Esophagus squamous epithelium (tissue), 5 donors: ENCODE measurements around the gene RAPGEF1. TPM values are rescaled to one million over a fixed set of nuclear protein-coding genes. Genes with fewer than 3 reads are reported as not detected.
A peak's percentile ranks its signal among the peaks of the same experiment; 100 is the strongest.

Experiments used
- DNase-seq: peaks from one replicate; lab custom pipeline; 2025; lab: John Stamatoyannopoulos, UW
- H3K27ac ChIP-seq, 4 donors: fragments of 200-600 bp; sonication (generic); one replicate each; pipeline ENCODE4 v1.5.1; 2016 to 2019; ENCODE audit warnings: mild to moderate bottlenecking in 1 of 4
- H3K27me3 ChIP-seq, 4 donors: fragments of 200-600 bp; sonication (generic); 1 replicate in 3 of 4; 2 replicates in 1 of 4; pipeline versions ENCODE4 v1.5.1 to v1.6.0; 2017 to 2021; ENCODE audit warnings: antibody characterized with exemption in 1 of 4
- H3K36me3 ChIP-seq, 3 donors: fragments of 200-600 bp; sonication (generic); one replicate each; pipeline ENCODE4 v1.5.1; 2016 to 2019
- H3K4me1 ChIP-seq, 3 donors: fragments of 200-600 bp; sonication (generic); one replicate each; pipeline ENCODE4 v1.5.1; 2017 to 2019
- H3K4me3 ChIP-seq, 4 donors: fragments of 200-600 bp; sonication (generic); 1 replicate in 3 of 4; 2 replicates in 1 of 4; pipeline ENCODE4 v1.5.1; 2016 to 2019; ENCODE audit warnings: mild to moderate bottlenecking in 2 of 4, moderate library complexity in 1 of 4
- H3K9me3 ChIP-seq, 3 donors: fragments of 200-600 bp; sonication (generic); one replicate each; pipeline ENCODE4 v1.5.1; 2016 to 2019
- POLR2A ChIP-seq, 4 donors: fragments of 450-650 bp; IDR thresholded peaks; one replicate each; pipeline ENCODE4 v1.6.1; 2017; ENCODE audit warnings: antibody characterized with exemption in 4 of 4, mild to moderate bottlenecking in 4 of 4, moderate library complexity in 3 of 4
- WGBS, 2 donors: methylation state at CpG; one replicate each; pipeline ENCODE4 v1.1.5; 2018; 5-methylcytosine and 5-hydroxymethylcytosine counted together
- intact Hi-C: fragments of 100-400 bp; cut with DNase I; formaldehyde crosslinking; loops from one replicate; pipeline ENCODE4 v1.15.0; 2022
- total RNA-seq, 4 donors: library from RNA; depleted of rRNA; stranded (reverse); fragments of >200 nt; gene quantifications; one replicate each; pipeline ENCODE4 v1.1.0, GENCODE V29; 2016
- TF ChIP-seq, protein P1 (sequence below), 6 experiments: fragments of 450-650 bp in 4 of 6; fragments of 200-600 bp in 2 of 6; sonication (generic) in 2 of 6; IDR thresholded peaks; one replicate each; pipeline ENCODE4 v1.5.1; 2016 to 2019; ENCODE audit warnings: antibody characterized with exemption in 6 of 6, mild to moderate bottlenecking in 4 of 6, moderate library complexity in 4 of 6
- donor health status: DM: yes; HTN: yes; CAD: no.

The RAPGEF1 gene
- total RNA-seq, 4 donors from 2014 or later: 12.2 to 40.4 (median 19.0) TPM

DNA sequence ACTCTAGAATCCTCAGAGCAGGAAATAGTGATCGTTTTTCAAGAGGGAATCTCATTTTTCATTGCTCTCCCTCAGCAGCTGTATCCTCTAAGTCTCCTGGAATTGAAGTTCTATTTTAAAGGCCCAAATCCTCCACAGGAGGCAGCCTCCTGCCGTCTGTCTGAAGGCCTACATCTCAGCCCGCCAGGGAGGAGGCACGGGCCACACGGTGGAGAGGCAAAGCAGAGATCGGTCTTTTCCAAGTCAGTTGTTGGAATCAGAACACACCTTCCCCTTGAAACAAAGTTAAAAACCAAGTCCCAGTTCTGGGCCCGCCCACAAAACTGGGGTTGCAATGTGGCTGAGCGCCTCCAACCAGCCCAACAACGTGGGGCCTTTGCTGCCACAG is 68.7 kb downstream of the RAPGEF1 start:
- 71 to 85% methylated on average over 8 of the region's 9 CpGs for WGBS, 2 donors
- intact Hi-C loops: loop anchor here (10.0 kb wide), 1 partner anchor 64 kb away; no protein-coding TSS in a partner anchor
- peaks cover 0 to 4% (median 0%) of the 10 kb centered on the region in 4 donors for H3K27me3 ChIP-seq
- no peak for DNase-seq
- no peaks in the 10 kb centered on the region for H3K9me3 ChIP-seq
- H3K27ac ChIP-seq: peak overlapping the region; percentile 1 to 83 (median 72)
- no peaks in the 10 kb centered on the region for H3K36me3 ChIP-seq
- H3K4me1 ChIP-seq: peaks cover 22 to 100% (median 57%) of the 10 kb centered on the region in 3 donors
- no peak overlapping the region for H3K4me3 ChIP-seq
- TF ChIP-seq, protein P1, sequence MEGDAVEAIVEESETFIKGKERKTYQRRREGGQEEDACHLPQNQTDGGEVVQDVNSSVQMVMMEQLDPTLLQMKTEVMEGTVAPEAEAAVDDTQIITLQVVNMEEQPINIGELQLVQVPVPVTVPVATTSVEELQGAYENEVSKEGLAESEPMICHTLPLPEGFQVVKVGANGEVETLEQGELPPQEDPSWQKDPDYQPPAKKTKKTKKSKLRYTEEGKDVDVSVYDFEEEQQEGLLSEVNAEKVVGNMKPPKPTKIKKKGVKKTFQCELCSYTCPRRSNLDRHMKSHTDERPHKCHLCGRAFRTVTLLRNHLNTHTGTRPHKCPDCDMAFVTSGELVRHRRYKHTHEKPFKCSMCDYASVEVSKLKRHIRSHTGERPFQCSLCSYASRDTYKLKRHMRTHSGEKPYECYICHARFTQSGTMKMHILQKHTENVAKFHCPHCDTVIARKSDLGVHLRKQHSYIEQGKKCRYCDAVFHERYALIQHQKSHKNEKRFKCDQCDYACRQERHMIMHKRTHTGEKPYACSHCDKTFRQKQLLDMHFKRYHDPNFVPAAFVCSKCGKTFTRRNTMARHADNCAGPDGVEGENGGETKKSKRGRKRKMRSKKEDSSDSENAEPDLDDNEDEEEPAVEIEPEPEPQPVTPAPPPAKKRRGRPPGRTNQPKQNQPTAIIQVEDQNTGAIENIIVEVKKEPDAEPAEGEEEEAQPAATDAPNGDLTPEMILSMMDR (IDR thresholded peaks at IDR 0.05): no peak
- TF ChIP-seq POLR2A (IDR thresholded peaks at IDR 0.05): no peak

DNA sequence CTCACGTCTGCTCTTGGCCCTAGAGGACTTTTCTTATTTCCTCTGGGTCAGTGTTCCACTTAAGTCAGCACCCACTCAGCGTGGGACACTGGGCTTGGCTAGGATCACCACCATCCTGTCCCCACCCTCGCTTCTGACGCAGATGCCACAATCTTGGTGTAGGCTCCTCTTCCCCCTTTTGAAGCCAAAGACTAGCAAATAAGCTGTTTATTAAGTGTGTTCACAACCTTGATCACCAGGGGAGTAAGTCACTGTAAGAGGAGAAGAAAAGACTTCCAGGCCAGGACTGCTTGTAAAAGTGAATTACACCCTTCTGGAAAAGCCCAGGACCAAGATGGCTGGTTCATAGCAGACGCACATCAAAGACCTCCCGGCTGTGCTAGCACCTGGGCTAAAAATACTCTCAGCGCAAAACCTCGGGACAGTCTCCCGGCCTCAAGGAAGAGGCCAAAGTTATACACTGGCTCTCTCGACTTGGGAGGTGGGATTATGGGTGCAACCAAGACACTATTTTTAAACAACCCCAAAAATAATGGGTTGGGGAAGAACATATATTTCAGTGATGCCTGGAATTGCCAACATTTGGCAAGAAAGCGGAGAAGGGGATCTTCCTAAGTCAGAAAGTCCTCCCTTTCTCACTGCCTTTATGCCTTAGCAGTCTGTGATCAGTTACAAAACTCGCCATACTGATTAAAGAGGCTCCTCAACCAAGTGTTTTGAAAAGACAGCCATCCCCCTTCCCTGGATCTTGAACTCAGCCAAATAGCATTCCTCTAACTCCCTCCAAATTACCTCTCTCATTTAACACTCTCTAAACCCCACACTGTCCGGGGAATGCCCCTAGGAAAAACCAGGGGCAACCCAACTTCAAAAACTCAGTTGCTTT is 69.4 kb downstream of the RAPGEF1 start:
- Histone ChIP-seq H3K27me3 (peaks cover 0 to under 1% (median 0%) of the 10 kb centered on the region in 4 donors), H3K4me1 (peaks cover 15 to 96% (median 51%) of the 10 kb centered on the region in 3 donors), H3K9me3 (no peaks in the 10 kb centered on the region), H3K36me3 (no peaks in the 10 kb centered on the region), H3K27ac (peak overlapping the region; percentile 1 to 83 (median 72)), H3K4me3 (no peak overlapping the region)
- no peak for DNase-seq
- intact Hi-C loops: loop anchor here (10.0 kb wide), 1 partner anchor 64 kb away; no protein-coding TSS in a partner anchor
- peak in 1 of 4 donors; percentile 45 for TF ChIP-seq POLR2A (IDR thresholded peaks at IDR 0.05)
- TF ChIP-seq, protein P1 (IDR thresholded peaks at IDR 0.05): no peak
- WGBS, 2 donors: 79 to 80% methylated on average over 13 of the region's 13 CpGs

DNA sequence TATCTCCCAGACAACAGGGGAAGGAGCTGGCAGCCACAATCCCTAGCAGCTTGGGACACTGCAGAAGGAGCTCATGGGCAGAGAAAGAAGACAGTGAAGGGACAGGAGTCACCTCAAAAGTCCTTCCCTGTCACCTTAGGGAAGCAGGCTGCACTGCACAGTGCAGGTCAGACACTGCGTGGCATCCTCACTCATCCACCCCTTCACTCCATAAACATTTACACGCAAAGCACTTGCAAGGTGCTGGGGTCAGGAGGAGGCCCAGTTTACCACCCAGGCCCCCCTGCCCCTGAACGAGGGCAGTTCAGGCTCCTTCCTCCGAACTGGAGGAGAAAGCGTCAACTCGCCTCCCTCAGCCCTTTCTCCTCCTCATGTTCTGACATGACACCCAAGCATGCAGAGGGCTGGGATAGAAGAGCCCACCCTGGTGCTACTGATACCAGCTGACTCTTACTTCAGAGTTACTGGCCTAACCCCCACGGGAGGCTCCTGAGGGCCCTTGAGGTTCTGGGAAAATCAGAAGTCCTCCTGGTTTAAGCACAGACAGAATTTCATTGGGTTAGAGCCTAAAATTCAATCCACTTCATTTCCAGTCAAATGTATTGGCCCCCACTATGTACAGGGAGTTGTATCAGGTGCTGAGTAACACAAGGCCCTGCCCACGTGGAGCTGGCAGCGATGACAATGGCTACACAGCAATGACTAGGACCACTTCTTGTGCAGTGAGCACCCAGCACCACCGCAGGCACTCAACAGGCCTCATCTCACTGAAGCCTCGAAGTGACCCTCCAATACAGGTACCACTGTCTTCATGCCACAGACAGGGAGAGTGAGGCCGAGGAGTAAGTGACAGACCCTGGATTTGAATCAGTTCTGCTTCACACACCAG is 70.4 kb downstream of the RAPGEF1 start:
- DNase-seq: no peak
- intact Hi-C loops: loop anchor here (10.0 kb wide), 1 partner anchor 65 kb away; no protein-coding TSS in a partner anchor
- H3K27ac ChIP-seq: peak overlapping the region; percentile 50 to 83 (median 72)
- no peaks in the 10 kb centered on the region for H3K9me3 ChIP-seq
- TF ChIP-seq, protein P1 (IDR thresholded peaks at IDR 0.05): no peak
- TF ChIP-seq POLR2A (IDR thresholded peaks at IDR 0.05): no peak
- peak overlapping the region in 1 of 4 donors; percentile 17 for H3K4me3 ChIP-seq
- peaks cover 15 to 86% (median 42%) of the 10 kb centered on the region in 3 donors for H3K4me1 ChIP-seq
- H3K27me3 ChIP-seq: no peaks in the 10 kb centered on the region
- WGBS, 2 donors: 61 to 77% methylated on average over 7 to 10 of the region's 12 CpGs
- no peaks in the 10 kb centered on the region for H3K36me3 ChIP-seq

DNA sequence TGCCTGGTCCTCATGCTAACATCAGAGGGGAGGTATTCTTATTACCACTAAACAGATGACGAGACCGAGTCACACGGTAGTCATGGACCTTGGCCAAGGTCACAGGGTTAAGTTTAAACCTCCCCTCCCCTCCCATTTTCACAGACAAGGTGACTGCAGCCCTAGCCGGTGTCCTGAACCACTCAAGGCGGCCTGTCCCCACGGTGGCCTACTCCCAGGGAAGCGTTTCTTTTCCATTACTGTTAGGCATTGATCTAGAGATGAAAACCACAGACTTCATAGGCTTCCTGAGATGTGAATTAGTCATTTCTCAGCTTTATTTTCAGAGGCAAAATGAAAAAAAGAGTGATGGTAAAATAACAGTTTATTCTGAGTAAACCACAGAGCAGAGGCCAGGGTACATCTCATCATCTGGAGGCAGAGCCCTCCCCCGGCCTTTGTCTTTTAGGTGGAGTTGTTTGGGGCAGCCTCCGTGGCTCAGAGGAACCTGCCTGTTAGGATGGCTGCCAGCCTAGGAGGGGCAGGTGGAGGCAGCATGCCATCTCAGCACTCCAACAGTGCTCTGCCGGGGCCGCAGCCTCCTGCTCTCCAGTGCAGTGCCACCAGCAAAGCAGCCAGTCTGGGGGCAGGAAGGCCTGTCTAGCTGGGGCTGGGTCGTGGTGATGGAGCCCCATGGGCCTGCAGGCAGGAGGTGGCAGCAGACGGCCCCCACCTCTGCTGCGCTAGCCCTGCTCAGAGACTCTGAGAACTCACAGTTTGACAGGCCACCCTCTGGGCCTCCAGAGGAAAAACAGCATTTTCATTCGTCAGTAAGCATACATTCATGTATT is 71.2 kb downstream of the RAPGEF1 start:
- no peaks in the 10 kb centered on the region for H3K27me3 ChIP-seq
- WGBS, 2 donors: 23 to 27% methylated on average over 10 of the region's 15 CpGs
- intact Hi-C loops: no loop called here
- TF ChIP-seq, protein P1 (IDR thresholded peaks at IDR 0.05): no peak
- no peak for TF ChIP-seq POLR2A (IDR thresholded peaks at IDR 0.05)
- H3K9me3 ChIP-seq: no peaks in the 10 kb centered on the region
- no peak for DNase-seq
- peaks cover 15 to 78% (median 42%) of the 10 kb centered on the region in 3 donors for H3K4me1 ChIP-seq
- H3K36me3 ChIP-seq: no peaks in the 10 kb centered on the region
- peak overlapping the region in 1 of 4 donors; percentile 17 for H3K4me3 ChIP-seq
- peak overlapping the region; percentile 50 to 83 (median 72) for H3K27ac ChIP-seq
